Activated CD4-positive, alpha-beta T cell treated with anti-CD3 and anti-CD28 coated beads, Interleukin-2, amount 10 ng/mL, durations not matched to agents 7 days and 5 days (primary cell): ENCODE data around the gene STH. TPM values are rescaled to one million over a fixed set of nuclear protein-coding genes. Genes with fewer than 3 reads are reported as not detected.

Experiments
- CTCF ChIA-PET: fragments of 350-600 bp; sonication (Branson Sonifier 250); formaldehyde crosslinking; loops from one replicate; lab custom pipeline; 2021; ENCODE audit warnings: antibody characterized with exemption; lab: Charles Lee
- POLR2A ChIA-PET: fragments of 350-600 bp; sonication (Branson Sonifier 250); formaldehyde crosslinking; loops from one replicate; lab custom pipeline; 2021; ENCODE audit warnings: antibody characterized with exemption; lab: Charles Lee
- DNase-seq: peaks from one replicate; pipeline ENCODE4 v3.0.0-alpha.2; 2020
- H3K27ac Mint-ChIP-seq: one replicate; pipeline ENCODE4 v1.8.0; 2021; ENCODE audit warnings: mild to moderate bottlenecking, moderate library complexity, mixed read lengths
- H3K27me3 Mint-ChIP-seq: one replicate; pipeline ENCODE4 v1.8.0; 2021; ENCODE audit warnings: mixed read lengths
- H3K36me3 Mint-ChIP-seq: one replicate; pipeline ENCODE4 v1.8.0; 2021; ENCODE audit warnings: low read depth, mixed read lengths
- H3K4me1 Mint-ChIP-seq: one replicate; pipeline ENCODE4 v1.8.0; 2021; ENCODE audit warnings: mixed read lengths
- H3K4me3 Mint-ChIP-seq: one replicate; pipeline ENCODE4 v1.8.0; 2021; ENCODE audit warnings: mild to moderate bottlenecking, moderate library complexity, mixed read lengths
- H3K9me3 Mint-ChIP-seq: one replicate; pipeline ENCODE4 v1.8.0; 2021; ENCODE audit warnings: mixed read lengths
- total RNA-seq, 2 experiments: library from RNA; stranded (reverse); gene quantifications; one replicate each; pipeline ENCODE4 v1.2.3, GENCODE V29; 2021

Gene STH
- total RNA-seq, 2 experiments from 2014 or later, result not detected

DNA sequence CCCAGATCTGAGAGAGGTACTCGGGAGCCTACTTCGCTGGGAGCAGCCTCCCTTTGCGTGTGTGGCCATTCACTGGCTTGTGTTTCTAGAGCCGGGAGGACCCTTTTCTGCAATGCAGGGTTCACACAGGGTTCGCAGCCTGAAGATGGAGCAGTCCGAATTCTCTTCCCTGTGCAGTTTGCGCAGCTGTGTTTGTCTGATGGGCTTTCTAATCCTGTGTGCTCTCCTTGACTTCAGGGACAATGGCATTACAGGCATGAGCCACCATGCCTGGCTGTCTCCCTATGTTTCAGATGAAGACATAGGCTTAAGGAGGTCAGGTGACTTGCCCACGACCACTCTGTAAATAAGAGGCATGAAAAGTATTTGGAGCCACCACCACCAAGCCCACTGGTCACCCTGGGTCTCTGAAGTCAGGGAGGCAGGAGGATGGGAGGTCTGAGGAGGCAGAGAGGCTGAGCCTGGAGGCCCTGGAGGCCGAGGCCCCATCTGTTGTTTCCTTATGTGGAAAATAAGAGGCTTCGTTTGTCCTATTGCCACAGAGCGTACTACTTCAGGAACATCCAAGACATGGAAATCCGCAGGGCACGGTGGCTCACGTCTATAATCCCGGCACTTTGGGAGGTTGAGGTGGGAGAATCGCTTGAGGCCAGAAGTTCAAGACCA is 5.0 kb upstream of the STH start:
- Mint-ChIP-seq H3K36me3 (no peaks in the 10 kb centered on the region), H3K9me3 (no peaks in the 10 kb centered on the region), H3K27me3 (no peaks in the 10 kb centered on the region), H3K27ac (no peak overlapping the region), H3K4me3 (no peak overlapping the region), H3K4me1 (no peaks in the 10 kb centered on the region)
- ChIA-PET POLR2A (no interaction called here), CTCF (interaction anchor here (1.5 kb wide), 1 partner anchor 9 kb away, joined by 4 read pairs; no protein-coding TSS in a partner anchor)
- no peak for DNase-seq

DNA sequence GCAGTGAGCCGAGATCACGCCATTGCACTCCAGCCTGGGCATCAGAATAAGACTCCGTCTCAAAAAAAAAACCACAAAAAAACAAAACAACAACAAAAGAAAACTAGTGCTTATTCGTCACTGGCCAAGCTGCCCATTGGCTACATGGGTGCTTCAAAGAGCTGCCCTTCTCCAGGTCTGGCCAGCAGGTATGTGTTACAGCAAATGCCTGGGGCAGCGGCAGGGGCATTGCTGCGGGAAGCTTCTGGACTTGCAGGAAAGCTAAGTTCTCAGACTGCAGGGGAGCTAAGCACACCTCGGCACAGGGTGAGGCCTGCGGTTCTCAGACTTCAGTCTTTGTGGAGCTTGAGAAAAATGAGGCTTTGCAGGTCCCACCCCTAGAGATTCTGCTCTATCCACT is 4.1 kb upstream of the STH start:
- Mint-ChIP-seq H3K4me1 (no peaks in the 10 kb centered on the region), H3K4me3 (no peak overlapping the region), H3K36me3 (no peaks in the 10 kb centered on the region), H3K27ac (no peak overlapping the region), H3K9me3 (no peaks in the 10 kb centered on the region), H3K27me3 (no peaks in the 10 kb centered on the region)
- POLR2A ChIA-PET, result no interaction called here
- no peak for DNase-seq
- CTCF ChIA-PET, result no interaction called here

- ChIA-PET CTCF (no interaction called here), POLR2A (no interaction called here)
- Mint-ChIP-seq H3K4me3 (no peak overlapping the region), H3K9me3 (no peaks in the 10 kb centered on the region), H3K27me3 (no peaks in the 10 kb centered on the region), H3K4me1 (no peaks in the 10 kb centered on the region), H3K27ac (no peak overlapping the region), H3K36me3 (no peaks in the 10 kb centered on the region)
- no peak for DNase-seq
These were observed 3.3 kb upstream of the STH start for GRCh38 chr17:45995627-45996270.

DNA sequence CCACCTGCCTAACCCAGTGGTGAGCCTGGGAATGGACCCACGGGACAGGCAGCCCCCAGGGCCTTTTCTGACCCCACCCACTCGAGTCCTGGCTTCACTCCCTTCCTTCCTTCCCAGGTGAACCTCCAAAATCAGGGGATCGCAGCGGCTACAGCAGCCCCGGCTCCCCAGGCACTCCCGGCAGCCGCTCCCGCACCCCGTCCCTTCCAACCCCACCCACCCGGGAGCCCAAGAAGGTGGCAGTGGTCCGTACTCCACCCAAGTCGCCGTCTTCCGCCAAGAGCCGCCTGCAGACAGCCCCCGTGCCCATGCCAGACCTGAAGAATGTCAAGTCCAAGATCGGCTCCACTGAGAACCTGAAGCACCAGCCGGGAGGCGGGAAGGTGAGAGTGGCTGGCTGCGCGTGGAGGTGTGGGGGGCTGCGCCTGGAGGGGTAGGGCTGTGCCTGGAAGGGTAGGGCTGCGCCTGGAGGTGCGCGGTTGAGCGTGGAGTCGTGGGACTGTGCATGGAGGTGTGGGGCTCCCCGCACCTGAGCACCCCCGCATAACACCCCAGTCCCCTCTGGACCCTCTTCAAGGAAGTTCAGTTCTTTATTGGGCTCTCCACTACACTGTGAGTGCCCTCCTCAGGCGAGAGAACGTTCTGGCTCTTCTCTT is 2.6 kb upstream of the STH start:
- H3K4me1 Mint-ChIP-seq, result no peaks in the 10 kb centered on the region
- H3K9me3 Mint-ChIP-seq, result no peaks in the 10 kb centered on the region
- H3K27ac Mint-ChIP-seq, result no peak overlapping the region
- DNase-seq, result no peak
- H3K4me3 Mint-ChIP-seq, result no peak overlapping the region
- ChIA-PET CTCF (no interaction called here), POLR2A (no interaction called here)
- no peaks in the 10 kb centered on the region for H3K36me3 Mint-ChIP-seq
- H3K27me3 Mint-ChIP-seq, result no peaks in the 10 kb centered on the region

DNA sequence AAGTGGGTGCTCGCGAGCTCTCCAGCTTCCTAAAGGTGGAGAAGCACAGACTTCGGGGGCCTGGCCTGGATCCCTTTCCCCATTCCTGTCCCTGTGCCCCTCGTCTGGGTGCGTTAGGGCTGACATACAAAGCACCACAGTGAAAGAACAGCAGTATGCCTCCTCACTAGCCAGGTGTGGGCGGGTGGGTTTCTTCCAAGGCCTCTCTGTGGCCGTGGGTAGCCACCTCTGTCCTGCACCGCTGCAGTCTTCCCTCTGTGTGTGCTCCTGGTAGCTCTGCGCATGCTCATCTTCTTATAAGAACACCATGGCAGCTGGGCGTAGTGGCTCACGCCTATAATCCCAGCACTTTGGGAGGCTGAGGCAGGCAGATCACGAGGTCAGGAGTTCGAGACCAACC is 1.9 kb upstream of the STH start:
- DNase-seq, result no peak
- Mint-ChIP-seq H3K4me3 (no peak overlapping the region), H3K9me3 (no peaks in the 10 kb centered on the region), H3K4me1 (no peaks in the 10 kb centered on the region), H3K36me3 (no peaks in the 10 kb centered on the region), H3K27ac (no peak overlapping the region), H3K27me3 (no peaks in the 10 kb centered on the region)
- POLR2A ChIA-PET, result no interaction called here
- CTCF ChIA-PET, result interaction anchor here (1.2 kb wide), 1 partner anchor 16 kb away, joined by 3 read pairs; no protein-coding TSS in a partner anchor

GRCh38 chr17:45997624-45998023 is 1.4 kb upstream of the STH start:
- Mint-ChIP-seq H3K9me3 (no peaks in the 10 kb centered on the region), H3K36me3 (no peaks in the 10 kb centered on the region), H3K4me1 (peaks cover 2% of the 10 kb centered on the region), H3K27me3 (no peaks in the 10 kb centered on the region), H3K4me3 (no peak overlapping the region), H3K27ac (no peak overlapping the region)
- ChIA-PET CTCF (interaction anchor here (0.9 to 1.2 kb wide), 2 partner anchors 16 to 212 kb away, joined by 3 read pairs; no protein-coding TSS in a partner anchor), POLR2A (no interaction called here)
- DNase-seq, result no peak

DNA sequence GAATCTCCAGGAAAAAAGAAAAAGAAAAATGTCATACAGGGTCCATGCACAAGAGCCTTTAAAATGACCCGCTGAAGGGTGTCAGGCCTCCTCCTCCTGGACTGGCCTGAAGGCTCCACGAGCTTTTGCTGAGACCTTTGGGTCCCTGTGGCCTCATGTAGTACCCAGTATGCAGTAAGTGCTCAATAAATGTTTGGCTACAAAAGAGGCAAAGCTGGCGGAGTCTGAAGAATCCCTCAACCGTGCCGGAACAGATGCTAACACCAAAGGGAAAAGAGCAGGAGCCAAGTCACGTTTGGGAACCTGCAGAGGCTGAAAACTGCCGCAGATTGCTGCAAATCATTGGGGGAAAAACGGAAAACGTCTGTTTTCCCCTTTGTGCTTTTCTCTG is 845 bp downstream of the STH start:
- Mint-ChIP-seq H3K27me3 (no peaks in the 10 kb centered on the region), H3K4me1 (peaks cover 6% of the 10 kb centered on the region), H3K4me3 (no peak overlapping the region), H3K9me3 (no peaks in the 10 kb centered on the region), H3K36me3 (no peaks in the 10 kb centered on the region), H3K27ac (no peak overlapping the region)
- CTCF ChIA-PET, result no interaction called here
- POLR2A ChIA-PET, result no interaction called here
- no peak for DNase-seq

DNA sequence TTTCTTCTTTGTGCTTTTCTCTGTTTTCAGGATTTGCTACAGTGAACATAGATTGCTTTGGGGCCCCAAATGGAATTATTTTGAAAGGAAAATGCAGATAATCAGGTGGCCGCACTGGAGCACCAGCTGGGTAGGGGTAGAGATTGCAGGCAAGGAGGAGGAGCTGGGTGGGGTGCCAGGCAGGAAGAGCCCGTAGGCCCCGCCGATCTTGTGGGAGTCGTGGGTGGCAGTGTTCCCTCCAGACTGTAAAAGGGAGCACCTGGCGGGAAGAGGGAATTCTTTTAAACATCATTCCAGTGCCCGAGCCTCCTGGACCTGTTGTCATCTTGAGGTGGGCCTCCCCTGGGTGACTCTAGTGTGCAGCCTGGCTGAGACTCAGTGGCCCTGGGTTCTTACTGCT is 1.2 kb downstream of the STH start:
- Mint-ChIP-seq H3K9me3 (no peaks in the 10 kb centered on the region), H3K27me3 (no peaks in the 10 kb centered on the region), H3K4me1 (peaks cover 6% of the 10 kb centered on the region), H3K36me3 (no peaks in the 10 kb centered on the region), H3K4me3 (no peak overlapping the region), H3K27ac (no peak overlapping the region)
- CTCF ChIA-PET, result no interaction called here
- POLR2A ChIA-PET, result no interaction called here
- no peak for DNase-seq

- CTCF ChIA-PET, result interaction anchor here (2.2 kb wide), 1 partner anchor 13 kb away, joined by 8 read pairs; no protein-coding TSS in a partner anchor
- H3K36me3 Mint-ChIP-seq, result no peaks in the 10 kb centered on the region
These were observed 1.7 kb downstream of the STH start for GRCh38 chr17:46000757-46001156.

DNA sequence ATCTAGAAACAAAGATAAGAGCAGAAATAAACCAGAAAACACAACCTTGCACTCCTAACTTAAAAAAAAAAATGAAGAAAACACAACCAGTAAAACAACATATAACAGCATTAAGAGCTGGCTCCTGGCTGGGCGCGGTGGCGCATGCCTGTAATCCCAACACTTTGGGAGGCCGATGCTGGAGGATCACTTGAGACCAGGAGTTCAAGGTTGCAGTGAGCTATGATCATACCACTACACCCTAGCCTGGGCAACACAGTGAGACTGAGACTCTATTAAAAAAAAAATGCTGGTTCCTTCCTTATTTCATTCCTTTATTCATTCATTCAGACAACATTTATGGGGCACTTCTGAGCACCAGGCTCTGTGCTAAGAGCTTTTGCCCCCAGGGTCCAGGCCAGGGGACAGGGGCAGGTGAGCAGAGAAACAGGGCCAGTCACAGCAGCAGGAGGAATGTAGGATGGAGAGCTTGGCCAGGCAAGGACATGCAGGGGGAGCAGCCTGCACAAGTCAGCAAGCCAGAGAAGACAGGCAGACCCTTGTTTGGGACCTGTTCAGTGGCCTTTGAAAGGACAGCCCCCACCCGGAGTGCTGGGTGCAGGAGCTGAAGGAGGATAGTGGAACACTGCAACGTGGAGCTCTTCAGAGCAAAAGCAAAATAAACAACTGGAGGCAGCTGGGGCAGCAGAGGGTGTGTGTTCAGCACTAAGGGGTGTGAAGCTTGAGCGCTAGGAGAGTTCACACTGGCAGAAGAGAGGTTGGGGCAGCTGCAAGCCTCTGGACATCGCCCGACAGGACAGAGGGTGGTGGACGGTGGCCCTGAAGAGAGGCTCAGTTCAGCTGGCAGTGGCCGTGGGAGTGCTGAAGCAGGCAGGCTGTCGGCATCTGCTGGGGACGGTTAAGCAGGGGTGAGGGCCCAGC is 2.6 kb downstream of the STH start:
- Mint-ChIP-seq H3K4me1 (peaks cover 6% of the 10 kb centered on the region), H3K27me3 (peaks cover 3% of the 10 kb centered on the region), H3K9me3 (no peaks in the 10 kb centered on the region), H3K4me3 (no peak overlapping the region), H3K27ac (no peak overlapping the region), H3K36me3 (no peaks in the 10 kb centered on the region)
- ChIA-PET CTCF (interaction anchor here (0.7 to 2.9 kb wide), 11 partner anchors 10 to 1868 kb away, joined by 3 to 11 read pairs (median 4); partner anchors contain the start of gene KANSL1), POLR2A (no interaction called here)
- DNase-seq, result no peak

More at GRCh38 chr17:46000757-46001156, 1.7 kb downstream of the STH start:
- no peaks in the 10 kb centered on the region for H3K27me3 Mint-ChIP-seq
- POLR2A ChIA-PET, result no interaction called here
- H3K27ac Mint-ChIP-seq, result no peak overlapping the region
- no peaks in the 10 kb centered on the region for H3K9me3 Mint-ChIP-seq
- no peak for DNase-seq
- no peak overlapping the region for H3K4me3 Mint-ChIP-seq
- peaks cover 6% of the 10 kb centered on the region for H3K4me1 Mint-ChIP-seq

GRCh38 chr17:46002311-46002972 is 3.4 kb downstream of the STH start:
- H3K36me3 Mint-ChIP-seq, result no peaks in the 10 kb centered on the region
- peak; percentile 79 for DNase-seq
- peaks cover 6% of the 10 kb centered on the region for H3K4me1 Mint-ChIP-seq
- H3K4me3 Mint-ChIP-seq, result no peak overlapping the region
- CTCF ChIA-PET, result interaction anchor here (0.7 to 2.9 kb wide), 11 partner anchors 9 to 211 kb away, joined by 3 to 11 read pairs (median 4); partner anchors contain the start of gene KANSL1
- no peaks in the 10 kb centered on the region for H3K9me3 Mint-ChIP-seq
- no peak overlapping the region for H3K27ac Mint-ChIP-seq
- peaks cover 3% of the 10 kb centered on the region for H3K27me3 Mint-ChIP-seq
- POLR2A ChIA-PET, result no interaction called here

DNA sequence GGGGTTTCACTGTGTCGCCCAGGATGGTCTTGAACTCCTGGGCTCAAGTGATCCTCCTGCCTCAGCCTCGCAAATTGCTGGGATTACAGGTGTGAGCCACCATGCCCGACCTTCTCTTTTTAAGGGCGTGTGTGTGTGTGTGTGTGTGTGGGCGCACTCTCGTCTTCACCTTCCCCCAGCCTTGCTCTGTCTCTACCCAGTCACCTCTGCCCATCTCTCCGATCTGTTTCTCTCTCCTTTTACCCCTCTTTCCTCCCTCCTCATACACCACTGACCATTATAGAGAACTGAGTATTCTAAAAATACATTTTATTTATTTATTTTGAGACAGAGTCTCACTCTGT is 3.9 kb downstream of the STH start:
- POLR2A ChIA-PET, result no interaction called here
- Mint-ChIP-seq H3K9me3 (no peaks in the 10 kb centered on the region), H3K27ac (no peak overlapping the region), H3K27me3 (peaks cover 4% of the 10 kb centered on the region), H3K4me3 (no peak overlapping the region), H3K4me1 (peaks cover 6% of the 10 kb centered on the region), H3K36me3 (no peaks in the 10 kb centered on the region)
- DNase-seq, result no peak
- CTCF ChIA-PET, result interaction anchor here (1.0 to 2.9 kb wide), 8 partner anchors 9 to 210 kb away, joined by 3 to 11 read pairs (median 8); partner anchors contain the start of gene KANSL1
